ENCODE results near the gene ST3GAL2. TPM values are rescaled to one million over a fixed set of nuclear protein-coding genes. Genes with fewer than 3 reads are reported as not detected.

Gene ST3GAL2
- total and polyA plus RNA-seq, 9 of the 15 experiments (the other 6 are each of a cell fraction or from before 2014, with no cell fraction given) = 1.5 to 108 (median 34.3) TPM

DNA sequence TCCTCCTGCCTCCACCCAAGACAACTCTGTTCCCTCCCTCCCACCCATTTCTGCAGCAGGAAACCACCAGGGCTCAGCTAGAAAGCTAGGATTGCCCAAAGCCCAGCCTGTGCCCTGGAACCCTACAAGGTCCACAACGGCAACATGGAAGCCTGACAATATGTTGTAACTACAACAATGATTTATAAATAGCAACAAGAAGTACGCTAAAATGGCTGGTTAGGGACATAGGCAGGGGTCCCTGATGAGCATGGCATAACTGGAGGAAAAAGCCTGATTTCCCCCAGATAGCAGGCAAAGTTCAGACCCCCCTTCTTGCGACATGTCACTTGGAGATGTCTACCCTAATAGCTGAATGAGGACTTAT, 6.6 kb downstream of the ST3GAL2 start (continued):
- TF ChIP-seq, protein P1, sequence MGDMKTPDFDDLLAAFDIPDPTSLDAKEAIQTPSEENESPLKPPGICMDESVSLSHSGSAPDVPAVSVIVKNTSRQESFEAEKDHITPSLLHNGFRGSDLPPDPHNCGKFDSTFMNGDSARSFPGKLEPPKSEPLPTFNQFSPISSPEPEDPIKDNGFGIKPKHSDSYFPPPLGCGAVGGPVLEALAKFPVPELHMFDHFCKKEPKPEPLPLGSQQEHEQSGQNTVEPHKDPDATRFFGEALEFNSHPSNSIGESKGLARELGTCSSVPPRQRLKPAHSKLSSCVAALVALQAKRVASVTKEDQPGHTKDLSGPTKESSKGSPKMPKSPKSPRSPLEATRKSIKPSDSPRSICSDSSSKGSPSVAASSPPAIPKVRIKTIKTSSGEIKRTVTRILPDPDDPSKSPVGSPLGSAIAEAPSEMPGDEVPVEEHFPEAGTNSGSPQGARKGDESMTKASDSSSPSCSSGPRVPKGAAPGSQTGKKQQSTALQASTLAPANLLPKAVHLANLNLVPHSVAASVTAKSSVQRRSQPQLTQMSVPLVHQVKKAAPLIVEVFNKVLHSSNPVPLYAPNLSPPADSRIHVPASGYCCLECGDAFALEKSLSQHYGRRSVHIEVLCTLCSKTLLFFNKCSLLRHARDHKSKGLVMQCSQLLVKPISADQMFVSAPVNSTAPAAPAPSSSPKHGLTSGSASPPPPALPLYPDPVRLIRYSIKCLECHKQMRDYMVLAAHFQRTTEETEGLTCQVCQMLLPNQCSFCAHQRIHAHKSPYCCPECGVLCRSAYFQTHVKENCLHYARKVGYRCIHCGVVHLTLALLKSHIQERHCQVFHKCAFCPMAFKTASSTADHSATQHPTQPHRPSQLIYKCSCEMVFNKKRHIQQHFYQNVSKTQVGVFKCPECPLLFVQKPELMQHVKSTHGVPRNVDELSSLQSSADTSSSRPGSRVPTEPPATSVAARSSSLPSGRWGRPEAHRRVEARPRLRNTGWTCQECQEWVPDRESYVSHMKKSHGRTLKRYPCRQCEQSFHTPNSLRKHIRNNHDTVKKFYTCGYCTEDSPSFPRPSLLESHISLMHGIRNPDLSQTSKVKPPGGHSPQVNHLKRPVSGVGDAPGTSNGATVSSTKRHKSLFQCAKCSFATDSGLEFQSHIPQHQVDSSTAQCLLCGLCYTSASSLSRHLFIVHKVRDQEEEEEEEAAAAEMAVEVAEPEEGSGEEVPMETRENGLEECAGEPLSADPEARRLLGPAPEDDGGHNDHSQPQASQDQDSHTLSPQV (IDR thresholded peaks at IDR 0.05) = peak; percentile 55; the same call in 1 of the 2 replicates
- TF ChIP-seq EZH2 (IDR thresholded peaks at IDR 0.05; ENCODE audit: borderline replicate concordance, low read depth, low read length) (no peak), TCF7L2 (IDR thresholded peaks at IDR 0.05; ENCODE audit: low read depth, low read length) (no peak), DPF2 (IDR thresholded peaks at IDR 0.05) (no peak), RB1 (IDR thresholded peaks at IDR 0.05; ENCODE audit: low read depth) (no peak), CEBPB (tag; IDR thresholded peaks at IDR 0.05) (peak; percentile 51), NCOR1 (IDR thresholded peaks at IDR 0.05) (no peak), FOXJ3 (CRISPR knock-in tag; IDR thresholded peaks at IDR 0.05) (peak; percentile 80), ZNF766 (CRISPR knock-in tag; conservative IDR thresholded peaks at IDR 0.05) (no peak), CREB1 (IDR thresholded peaks at IDR 0.05) (no peak), CREB1 (CRISPR knock-in tag; IDR thresholded peaks at IDR 0.05) (0 out of 2 replicates have a peak, but pooled peaks have one; percentile 4), ARNT (IDR thresholded peaks at IDR 0.05) (no peak), BRCA1 (IDR thresholded peaks at IDR 0.05) (no peak), BRCA1 (CRISPR knock-in tag; IDR thresholded peaks at IDR 0.05) (no peak), RBM22 (IDR thresholded peaks at IDR 0.05; ENCODE audit: low read depth, low read length, poor library complexity, severe bottlenecking) (no peak), POLR2A (conservative IDR thresholded peaks at IDR 0.05) (no peak), KDM2B (CRISPR knock-in tag; IDR thresholded peaks at IDR 0.05) (no peak), CXXC5 (CRISPR knock-in tag; IDR thresholded peaks at IDR 0.05) (no peak), SMARCA5 (IDR thresholded peaks at IDR 0.05) (no peak), ZFP1 (CRISPR knock-in tag; IDR thresholded peaks at IDR 0.05) (no peak), ZNF778 (CRISPR knock-in tag; IDR thresholded peaks at IDR 0.05) (no peak), ILK (tag; IDR thresholded peaks at IDR 0.05; ENCODE audit: borderline replicate concordance, low read depth) (no peak), MAFF (IDR thresholded peaks at IDR 0.05; ENCODE audit: low read length) (no peak), CEBPG (CRISPR knock-in tag; IDR thresholded peaks at IDR 0.05) (no peak), CEBPG (tag; conservative IDR thresholded peaks at IDR 0.05 in 1 of 2, IDR thresholded peaks at IDR 0.05 in 1 of 2) (peak in 1 of 2 experiments; percentile 22; a peak in 1 of 4 replicates), ZNF12 (CRISPR knock-in tag; IDR thresholded peaks at IDR 0.05) (no peak)
- TF ChIP-seq, protein P2, sequence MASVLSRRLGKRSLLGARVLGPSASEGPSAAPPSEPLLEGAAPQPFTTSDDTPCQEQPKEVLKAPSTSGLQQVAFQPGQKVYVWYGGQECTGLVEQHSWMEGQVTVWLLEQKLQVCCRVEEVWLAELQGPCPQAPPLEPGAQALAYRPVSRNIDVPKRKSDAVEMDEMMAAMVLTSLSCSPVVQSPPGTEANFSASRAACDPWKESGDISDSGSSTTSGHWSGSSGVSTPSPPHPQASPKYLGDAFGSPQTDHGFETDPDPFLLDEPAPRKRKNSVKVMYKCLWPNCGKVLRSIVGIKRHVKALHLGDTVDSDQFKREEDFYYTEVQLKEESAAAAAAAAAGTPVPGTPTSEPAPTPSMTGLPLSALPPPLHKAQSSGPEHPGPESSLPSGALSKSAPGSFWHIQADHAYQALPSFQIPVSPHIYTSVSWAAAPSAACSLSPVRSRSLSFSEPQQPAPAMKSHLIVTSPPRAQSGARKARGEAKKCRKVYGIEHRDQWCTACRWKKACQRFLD (CRISPR knock-in tag; IDR thresholded peaks at IDR 0.05) = 0 out of 2 replicates have a peak, but pooled peaks have one; percentile 38

All from K562 (cell line).